ENCODE results near the gene TFDP2. TPM values are rescaled to one million over a fixed set of nuclear protein-coding genes. Genes with fewer than 3 reads are reported as not detected.

Gene TFDP2
- total and polyA plus RNA-seq, 2 experiments from 2014 or later, result 150 to 410 TPM

DNA sequence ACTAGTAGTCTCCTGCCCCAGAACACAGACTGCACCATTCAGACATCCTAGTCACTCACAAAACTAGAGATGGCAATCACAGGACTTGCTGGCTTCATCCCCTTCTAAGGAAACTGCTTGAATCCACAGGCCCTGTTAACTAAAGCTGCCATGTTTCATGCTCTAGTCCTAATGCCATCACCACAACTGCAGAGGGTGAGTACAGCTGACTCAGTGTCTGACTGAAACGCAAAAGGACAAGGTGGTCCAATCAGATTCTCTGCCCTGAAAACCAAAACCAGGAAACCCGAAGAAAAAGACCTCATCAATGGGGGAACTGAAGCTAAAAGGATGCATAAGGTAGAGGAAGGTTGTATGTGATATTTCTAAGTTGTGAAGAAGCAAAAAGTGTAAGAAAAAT, 25.2 kb upstream of the TFDP2 start:
- Mint-ChIP-seq H3K36me3 (ENCODE audit: low read depth) (peaks cover 11% of the 10 kb centered on the region; the same call in 2 of the 3 replicates), H3K9me3 (no peaks in the 10 kb centered on the region), H3K27me3 (ENCODE audit: insufficient read depth, low read depth, poor library complexity) (no peaks in the 10 kb centered on the region), H3K27ac (no peak overlapping the region), H3K4me1 (peaks cover 13% of the 10 kb centered on the region; the same call in 2 of the 3 replicates), H3K4me3 (no peak overlapping the region)
- Histone ChIP-seq H3K79me2 (replicated peaks; ENCODE audit: insufficient read depth) (no peaks in the 10 kb centered on the region), H3K27me3 (ENCODE audit: insufficient read depth) (no peaks in the 10 kb centered on the region), H3K27ac (ENCODE audit: low read depth) (no peak overlapping the region), H3K4me2 (no peak overlapping the region), H3K4me3 (no peak overlapping the region), H3K9me2 (ENCODE audit: insufficient read depth) (no peaks in the 10 kb centered on the region), H3F3A (replicated peaks; ENCODE audit: low read depth) (no peaks in the 10 kb centered on the region), H4K20me1 (replicated peaks; ENCODE audit: insufficient read depth) (no peaks in the 10 kb centered on the region; the same call in 1 of the 2 replicates), H3K4me1 (ENCODE audit: insufficient read depth) (peaks cover 13% of the 10 kb centered on the region; the same call in 1 of the 2 replicates), H2AFZ (no peak overlapping the region), H3K36me3 (ENCODE audit: insufficient read depth) (0 out of 2 replicates have a peak, but pooled peaks cover 3% of the 10 kb centered on the region)
- TF ChIP-seq CREB1 (CRISPR knock-in tag; IDR thresholded peaks at IDR 0.05; ENCODE audit: low read depth) (no peak), ZNF114 (CRISPR knock-in tag; IDR thresholded peaks at IDR 0.05) (no peak), ZNF331 (CRISPR knock-in tag; IDR thresholded peaks at IDR 0.05; ENCODE audit: low read depth) (no peak), POLR2AphosphoS5 (IDR thresholded peaks at IDR 0.05; ENCODE audit: low read depth) (no peak), ETS1 (IDR thresholded peaks at IDR 0.05) (no peak), EZH2phosphoT487 (IDR thresholded peaks at IDR 0.05; ENCODE audit: unreplicated experiment) (no peak), STAT1 (IDR thresholded peaks at IDR 0.05; ENCODE audit: unreplicated experiment) (no peak), JUNB (IDR thresholded peaks at IDR 0.05; ENCODE audit: unreplicated experiment) (no peak), ZNF462 (CRISPR knock-in tag; IDR thresholded peaks at IDR 0.05) (no peak), REST (IDR thresholded peaks at IDR 0.05; ENCODE audit: unreplicated experiment) (no peak)
- TF ChIP-seq, protein P1, sequence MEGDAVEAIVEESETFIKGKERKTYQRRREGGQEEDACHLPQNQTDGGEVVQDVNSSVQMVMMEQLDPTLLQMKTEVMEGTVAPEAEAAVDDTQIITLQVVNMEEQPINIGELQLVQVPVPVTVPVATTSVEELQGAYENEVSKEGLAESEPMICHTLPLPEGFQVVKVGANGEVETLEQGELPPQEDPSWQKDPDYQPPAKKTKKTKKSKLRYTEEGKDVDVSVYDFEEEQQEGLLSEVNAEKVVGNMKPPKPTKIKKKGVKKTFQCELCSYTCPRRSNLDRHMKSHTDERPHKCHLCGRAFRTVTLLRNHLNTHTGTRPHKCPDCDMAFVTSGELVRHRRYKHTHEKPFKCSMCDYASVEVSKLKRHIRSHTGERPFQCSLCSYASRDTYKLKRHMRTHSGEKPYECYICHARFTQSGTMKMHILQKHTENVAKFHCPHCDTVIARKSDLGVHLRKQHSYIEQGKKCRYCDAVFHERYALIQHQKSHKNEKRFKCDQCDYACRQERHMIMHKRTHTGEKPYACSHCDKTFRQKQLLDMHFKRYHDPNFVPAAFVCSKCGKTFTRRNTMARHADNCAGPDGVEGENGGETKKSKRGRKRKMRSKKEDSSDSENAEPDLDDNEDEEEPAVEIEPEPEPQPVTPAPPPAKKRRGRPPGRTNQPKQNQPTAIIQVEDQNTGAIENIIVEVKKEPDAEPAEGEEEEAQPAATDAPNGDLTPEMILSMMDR (conservative IDR thresholded peaks at IDR 0.05; ENCODE audit: low read depth in 2 of 2), result no peak
- no peak for ATAC-seq
- no peak for DNase-seq (ENCODE audit: low spot score)

Measured in GM23338 (cell line).